HG03565 (cell line): Measurements from ENCODE around the gene CEMIP.
"Not testable (repeated sequence)": the region's sequence is repeated elsewhere in the genome, so short reads cannot be mapped to it uniquely, and the experiment has no call there.

Experiments used
- ATAC-seq: cut with Tn5 transposase; IDR thresholded peaks from one replicate; pipeline ENCODE4 v1.9.1; 2021; ENCODE audit warnings: mild to moderate bottlenecking, moderate library complexity; ENCODE audit not compliant: unreplicated experiment

Gene CEMIP

DNA sequence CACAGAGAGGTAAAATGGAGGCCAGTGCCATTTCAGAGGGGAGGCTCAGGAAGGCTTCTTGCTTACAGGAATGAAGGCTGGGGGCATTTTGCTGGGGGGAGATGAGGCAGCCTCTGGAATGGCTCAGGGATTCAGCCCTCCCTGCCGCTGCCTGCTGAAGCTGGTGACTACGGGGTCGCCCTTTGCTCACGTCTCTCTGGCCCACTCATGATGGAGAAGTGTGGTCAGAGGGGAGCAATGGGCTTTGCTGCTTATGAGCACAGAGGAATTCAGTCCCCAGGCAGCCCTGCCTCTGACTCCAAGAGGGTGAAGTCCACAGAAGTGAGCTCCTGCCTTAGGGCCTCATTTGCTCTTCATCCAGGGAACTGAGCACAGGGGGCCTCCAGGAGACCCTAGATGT lies 170.6 kb downstream of the CEMIP start:
- ATAC-seq = no peak

DNA sequence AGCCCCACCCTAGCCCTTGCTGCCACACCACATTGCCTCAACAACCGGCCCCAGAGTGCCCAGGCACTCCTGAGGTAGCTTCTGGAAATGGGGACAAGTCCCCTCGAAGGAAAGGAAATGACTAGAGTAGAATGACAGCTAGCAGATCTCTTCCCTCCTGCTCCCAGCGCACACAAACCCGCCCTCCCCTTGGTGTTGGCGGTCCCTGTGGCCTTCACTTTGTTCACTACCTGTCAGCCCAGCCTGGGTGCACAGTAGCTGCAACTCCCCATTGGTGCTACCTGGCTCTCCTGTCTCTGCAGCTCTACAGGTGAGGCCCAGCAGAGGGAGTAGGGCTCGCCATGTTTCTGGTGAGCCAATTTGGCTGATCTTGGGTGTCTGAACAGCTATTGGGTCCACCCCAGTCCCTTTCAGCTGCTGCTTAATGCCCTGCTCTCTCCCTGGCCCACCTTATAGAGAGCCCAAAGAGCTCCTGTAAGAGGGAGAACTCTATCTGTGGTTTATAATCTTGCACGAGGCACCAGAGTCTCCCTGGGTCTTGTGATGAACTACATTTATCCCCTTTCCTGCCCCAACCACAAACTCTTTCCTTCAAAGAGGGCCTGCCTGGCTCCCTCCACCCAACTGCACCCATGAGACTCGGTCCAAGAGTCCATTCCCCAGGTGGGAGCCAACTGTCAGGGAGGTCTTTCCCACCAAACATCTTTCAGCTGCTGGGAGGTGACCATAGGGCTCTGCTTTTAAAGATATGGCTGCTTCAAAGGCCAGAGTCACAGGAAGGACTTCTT lies 171.3 kb downstream of the CEMIP start:
- no peak for ATAC-seq

DNA sequence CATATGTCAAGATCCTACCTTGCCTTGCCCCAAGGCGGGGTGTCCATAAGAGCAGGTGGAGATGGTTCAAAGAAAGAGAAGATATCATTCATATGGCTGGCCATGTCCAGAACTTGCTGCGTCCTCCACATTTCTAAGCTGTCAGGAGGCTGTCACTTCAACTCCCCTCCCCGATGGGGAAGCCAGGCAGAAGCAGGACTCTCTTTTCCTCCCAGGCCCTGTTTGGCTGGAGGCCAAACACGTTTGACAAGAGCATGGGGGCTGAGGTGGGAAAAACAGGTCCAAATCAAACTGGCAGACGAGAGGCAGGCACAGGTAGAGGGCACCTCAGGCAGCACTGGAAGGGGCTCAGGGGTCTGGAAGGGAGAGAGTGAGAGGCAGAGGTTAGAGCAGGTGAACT lies 172.8 kb downstream of the CEMIP start:
- ATAC-seq = no peak

DNA sequence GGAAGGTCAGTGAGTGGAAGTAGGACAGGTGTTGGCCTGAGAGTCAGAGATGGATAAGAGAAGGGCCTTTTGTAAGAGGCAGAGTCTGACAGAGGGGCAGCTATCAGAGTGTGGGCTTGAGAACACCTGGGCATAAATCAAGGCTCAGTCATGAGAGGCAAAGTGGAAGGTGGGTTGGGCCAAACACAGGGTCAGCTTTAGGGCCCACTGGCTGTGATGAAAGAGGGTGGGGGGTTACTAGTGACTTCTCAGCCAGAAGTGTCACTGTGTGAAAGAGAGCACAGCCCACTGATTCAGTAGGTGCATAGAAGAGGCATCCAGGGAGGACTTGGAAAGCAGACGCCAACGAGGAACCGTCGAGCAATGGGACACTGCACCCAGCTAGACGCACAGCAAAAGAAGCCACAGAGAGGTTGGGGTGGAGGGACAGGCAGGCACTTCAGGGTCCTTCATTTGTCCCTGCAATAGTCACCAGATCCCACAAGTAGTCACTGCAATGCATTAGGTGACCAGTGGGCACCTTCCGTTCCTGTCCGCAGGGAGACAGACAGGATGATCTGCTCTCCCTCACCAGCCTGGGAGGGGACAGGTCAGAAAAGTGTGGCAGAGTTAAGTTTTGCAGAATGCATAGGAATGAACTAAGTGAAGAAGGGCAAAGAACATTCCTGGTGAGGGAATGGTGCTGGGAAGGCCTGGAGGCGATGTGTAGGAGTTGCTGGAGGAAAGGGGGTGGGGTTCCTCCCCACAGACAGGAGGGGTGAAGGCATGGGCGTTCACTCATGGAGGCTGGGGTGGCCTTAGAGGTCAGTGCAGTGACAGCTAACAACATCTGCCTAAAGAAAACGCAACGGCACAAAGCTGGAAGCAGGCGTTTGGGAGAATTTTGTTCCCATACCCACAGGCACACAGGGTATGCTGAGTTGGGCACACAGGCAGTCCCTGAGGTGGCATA lies 174.1 kb downstream of the CEMIP start:
- no peak for ATAC-seq

DNA sequence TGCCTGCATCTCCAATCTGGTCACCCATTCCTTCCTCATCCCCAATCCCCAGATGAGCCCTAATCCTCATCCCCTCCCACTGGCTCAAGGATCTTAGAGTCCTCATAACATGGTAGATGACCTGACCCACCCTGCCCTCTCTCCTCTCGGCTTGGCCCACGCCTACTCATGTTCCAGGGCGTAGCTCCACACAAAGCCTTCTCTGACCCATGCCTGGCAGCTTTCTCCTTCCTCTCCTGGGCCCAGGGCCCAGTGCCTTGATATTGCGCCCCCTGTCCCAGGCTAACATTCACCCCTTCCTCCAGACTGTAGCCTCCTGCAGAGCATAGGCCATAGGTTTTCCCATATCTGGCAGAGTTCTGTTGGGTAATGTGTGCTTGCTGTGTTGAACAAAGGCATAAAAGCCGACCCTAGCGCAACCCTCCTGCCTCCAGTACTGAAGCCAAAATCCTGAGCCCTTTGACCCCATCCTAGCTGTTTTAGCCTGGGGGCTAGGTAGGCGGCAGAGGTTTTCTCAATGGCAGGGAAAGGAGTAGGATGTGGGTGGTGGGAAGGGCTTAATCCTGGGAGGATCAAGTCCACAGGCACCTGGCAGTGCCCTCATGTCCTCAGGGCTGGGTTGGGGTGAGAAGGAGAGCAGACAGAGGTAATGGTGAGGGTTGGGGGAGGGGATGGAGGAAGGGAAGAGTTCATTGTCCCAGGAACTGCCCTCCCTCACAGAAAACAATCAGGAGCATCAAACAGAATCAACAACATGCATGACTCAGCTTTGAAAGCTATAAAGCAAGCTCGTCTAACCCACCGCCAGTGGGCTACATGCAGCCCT lies 175.0 kb downstream of the CEMIP start:
- ATAC-seq = no peak

DNA sequence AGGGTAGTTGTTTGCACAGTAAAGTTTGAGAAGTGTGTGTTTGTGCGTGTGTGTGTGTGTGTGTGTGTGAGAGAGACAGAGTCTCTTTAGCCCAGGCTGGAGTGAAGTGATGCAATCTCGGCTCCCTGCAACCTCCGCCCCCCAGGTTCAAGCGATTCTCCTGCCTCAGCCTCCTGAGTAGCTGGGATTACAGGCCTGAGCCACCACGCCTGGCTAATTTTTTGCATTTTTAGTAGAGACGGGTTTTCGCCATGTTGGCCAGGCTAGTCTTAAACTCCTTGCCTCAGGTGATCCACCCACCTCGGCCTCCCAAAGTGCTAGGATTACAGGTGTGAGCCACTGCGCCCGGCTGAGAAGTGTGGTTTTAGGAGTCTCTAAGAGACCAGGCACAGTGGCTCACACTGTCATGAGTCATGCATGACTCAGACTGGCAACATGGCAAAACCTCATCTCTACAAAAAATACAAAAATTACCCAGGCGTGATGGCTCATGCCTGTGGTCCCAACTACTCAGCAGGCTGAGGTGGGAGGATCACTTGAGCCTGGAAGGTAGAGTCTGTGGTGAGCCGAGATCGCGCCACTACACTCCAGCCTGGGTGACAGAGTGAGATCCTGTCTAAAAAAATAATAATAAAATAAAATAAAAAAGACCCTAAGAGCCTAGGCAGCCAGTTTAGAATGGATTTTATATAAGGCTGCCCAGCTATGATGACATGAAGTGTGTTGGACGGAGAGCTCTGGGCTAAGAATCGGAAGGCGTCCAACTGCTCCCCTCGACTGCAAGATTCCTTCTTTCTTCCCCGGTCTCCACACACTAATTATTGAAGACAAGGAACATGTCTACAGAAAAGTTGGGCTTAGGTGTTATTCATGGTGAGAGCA lies 176.6 kb downstream of the CEMIP start:
- ATAC-seq = not testable (repeated sequence)

DNA sequence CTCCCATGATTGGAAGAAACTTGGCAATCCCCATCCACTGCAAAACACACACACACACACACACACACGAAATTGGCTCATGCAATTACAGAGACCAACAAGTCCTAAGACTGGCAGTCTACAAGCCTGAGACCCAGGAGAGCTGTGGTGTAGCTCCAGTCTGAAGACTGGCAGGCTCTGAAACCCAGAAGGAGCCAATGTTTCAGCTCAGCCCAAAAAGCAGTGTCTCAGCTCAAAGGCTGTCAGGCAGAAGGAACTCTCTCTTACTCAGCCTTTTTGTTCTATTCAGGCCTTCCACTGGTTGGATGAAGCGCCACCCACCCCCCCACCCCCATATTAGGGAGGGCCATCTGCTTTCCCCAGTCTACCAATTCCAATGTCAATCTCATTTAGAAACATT lies 178.4 kb downstream of the CEMIP start:
- no peak for ATAC-seq

DNA sequence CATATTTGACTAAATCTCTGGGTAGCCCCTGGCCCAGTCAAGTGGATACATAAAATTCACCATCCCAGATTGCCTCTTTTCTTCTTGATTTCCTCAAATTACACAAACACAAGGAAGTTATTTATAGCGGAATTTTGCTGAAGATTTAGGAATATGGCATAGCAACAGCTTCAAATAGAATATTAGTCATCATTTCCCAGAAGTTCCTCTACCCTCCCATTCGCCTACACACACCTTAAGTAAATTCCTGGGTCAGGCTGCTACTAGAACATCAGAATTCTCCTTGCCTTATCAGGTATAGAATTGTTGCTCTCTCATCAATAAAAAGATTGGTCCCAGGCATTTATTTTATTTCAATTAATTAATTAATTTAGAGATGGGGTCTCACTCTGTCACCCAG lies 178.8 kb downstream of the CEMIP start:
- ATAC-seq = no peak

DNA sequence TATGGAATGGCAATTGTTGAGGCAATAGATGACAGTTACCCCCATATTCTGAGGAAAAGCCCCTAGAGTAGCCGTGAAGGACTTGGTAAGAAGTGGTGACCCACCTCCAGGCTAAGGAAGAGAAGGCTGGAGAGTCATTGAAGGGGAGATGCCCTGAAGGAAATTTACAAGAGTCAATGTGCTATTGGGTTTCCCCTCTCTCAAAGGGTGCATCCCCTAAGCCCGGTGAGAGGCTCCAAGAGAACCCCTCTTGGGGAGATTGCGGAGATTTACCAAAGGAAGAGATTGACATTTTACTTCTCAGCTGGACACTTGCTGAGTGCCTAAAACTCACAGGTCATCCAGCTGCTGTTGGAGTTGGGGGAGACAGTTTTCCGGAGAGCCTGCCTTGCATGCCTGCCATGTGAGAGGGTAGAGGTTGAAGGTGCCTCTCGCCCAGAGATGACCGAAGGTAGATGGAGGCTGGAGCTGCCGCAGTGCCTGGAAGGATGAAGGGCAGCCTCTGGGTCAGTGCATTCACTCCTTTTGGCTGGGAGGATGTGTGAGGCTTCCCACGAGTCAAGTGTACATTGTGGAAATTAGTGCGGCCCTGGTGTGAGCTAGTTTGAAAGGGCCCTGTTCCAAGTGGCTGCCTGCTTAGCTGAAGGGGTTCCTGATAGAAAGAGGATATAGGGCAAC lies 179.8 kb downstream of the CEMIP start:
- no peak for ATAC-seq

DNA sequence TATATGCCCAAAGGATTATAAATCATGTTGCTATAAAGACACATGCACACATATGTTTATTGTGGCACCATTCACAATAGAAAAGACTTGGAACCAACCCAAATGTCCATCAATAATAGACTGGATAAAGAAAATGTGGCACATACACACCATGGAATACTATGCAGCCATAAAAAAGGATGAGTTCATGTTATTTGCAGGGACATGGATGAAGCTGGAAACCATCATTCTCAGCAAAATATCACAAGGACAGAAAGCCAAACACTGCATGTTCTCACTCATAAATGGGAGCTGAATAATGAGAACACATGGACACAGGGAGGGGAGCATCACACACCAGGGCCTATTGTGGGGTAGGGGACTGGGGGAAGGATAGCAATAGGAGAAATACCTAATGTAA lies 186.3 kb downstream of the CEMIP start:
- not testable (repeated sequence) for ATAC-seq

DNA sequence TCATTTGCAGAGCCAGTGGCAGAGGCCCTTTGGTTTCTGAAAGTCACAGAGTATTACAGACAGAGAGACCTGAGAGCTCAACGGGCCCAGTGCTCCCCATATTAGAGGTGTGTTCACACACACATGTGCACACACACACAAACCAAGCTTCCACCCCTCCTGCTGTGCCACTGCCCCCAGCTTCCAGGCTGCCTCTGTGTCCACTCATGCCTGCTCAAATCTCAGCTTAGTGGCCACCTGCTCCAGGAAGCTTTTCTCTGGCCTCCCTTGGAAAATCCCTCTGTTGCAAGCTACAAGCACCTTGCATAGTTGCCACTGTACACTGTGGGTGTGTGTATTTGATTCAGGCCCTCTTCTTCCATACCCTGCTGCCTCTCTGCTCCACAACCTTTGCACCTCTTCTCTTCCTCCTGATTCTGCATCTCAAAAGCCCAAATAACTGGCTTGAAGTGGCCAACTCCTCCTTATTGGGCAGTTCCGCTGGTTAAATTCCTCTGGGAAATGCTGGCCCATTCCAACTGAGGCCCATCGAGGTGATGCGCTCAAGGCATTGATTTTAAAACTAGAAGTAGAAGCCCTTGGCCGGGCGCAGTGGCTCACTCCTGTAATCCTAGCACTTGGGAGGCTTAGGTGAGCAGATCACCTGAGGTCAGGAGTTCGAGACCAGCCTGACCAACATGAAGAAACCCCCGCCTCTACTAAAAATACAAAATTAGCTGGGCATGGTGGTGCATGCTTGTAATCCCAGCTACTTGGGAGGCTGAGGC lies 187.4 kb downstream of the CEMIP start:
- ATAC-seq = no peak

DNA sequence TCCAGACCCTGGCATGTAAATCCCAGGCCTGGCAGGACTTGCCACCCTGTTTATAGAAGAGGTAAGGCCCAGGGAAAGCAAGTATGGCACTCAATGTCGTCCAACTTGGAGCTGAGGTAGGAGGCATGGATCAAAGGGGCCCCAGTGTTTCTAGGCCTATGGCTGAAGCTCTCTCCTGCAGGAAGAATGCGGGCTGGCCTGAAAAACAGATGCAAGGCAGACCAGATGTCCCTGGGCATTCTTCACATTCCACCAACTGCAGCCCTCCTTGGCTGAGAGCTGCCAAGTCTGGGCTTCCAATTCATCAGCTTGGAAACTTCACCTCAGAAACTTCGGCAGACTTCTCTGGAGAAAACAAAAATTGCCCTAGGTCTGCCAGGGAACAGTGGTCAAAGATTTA lies 188.3 kb downstream of the CEMIP start:
- no peak for ATAC-seq

DNA sequence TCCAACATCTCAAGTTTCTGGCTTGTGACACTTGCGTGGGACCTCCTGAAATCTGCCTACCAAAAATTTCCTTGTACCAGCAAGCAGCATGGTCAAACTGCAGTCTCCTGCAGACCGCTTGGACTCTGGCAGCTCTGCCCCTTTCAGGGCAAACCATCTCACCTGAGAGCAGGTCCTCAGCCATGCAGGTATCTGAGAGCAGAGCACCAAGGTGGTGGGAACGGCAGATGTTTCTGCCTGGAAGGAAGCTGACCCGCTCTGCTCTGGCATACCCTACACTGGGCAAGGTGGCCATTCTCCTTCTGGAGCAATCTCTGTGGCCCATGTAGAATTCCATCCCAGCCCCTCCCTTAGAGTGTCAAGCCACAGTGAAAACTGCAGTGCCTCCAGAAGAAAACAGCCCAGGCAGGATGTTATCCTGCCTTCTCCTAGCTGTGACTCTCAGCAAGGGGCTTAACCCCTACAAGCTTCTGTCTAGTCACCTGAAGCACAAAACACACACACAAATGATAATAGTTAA lies 188.9 kb downstream of the CEMIP start:
- no peak for ATAC-seq

DNA sequence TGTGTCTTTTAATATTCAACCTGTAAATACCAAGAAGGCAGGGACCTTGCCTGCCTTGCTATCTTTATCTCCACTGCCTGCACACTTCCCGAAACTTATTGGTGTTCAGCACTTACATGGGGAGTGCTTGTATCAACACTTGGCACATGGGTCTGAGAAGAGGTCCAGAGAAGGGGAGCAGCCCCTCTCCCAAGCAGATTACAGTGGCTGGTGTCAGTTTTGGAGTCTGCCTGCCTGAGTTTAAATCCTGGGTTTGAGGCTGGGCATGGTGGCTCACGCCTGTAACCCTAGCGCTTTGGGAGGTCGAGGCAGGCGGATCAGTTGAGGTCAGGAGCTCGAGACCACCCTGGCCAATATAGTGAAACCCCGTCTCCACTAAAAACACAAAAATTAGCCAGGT lies 190.1 kb downstream of the CEMIP start:
- ATAC-seq = no peak

DNA sequence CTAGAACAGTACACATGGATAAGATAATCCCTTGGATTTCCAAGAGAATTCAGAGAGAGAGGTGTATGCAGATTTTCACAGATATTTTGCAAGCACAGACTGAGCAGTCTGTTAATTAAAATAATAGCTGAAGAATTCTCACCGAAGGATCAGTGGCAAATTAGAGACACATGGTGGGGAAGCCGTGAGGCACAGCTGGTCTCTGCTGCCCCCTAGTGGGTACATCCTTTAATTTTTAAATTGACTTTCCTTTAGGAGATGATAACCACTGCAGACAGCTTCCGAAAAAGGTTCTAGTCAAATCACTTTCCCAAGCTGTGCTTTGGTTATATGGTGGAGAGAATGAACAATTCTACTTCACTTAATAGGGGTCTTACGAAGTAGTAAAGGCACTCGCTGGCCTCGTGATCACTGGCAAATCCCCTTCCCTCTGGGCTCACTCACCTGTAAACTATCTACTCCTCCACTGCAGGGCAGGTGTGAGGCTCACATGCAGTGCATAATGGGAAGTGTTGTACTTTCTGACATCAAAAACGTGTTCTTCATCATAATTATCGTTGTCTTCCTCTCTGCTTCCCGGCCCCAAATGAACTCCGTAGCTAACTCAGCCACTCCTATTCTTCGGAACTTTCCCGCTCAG lies 191.0 kb downstream of the CEMIP start:
- ATAC-seq = no peak

DNA sequence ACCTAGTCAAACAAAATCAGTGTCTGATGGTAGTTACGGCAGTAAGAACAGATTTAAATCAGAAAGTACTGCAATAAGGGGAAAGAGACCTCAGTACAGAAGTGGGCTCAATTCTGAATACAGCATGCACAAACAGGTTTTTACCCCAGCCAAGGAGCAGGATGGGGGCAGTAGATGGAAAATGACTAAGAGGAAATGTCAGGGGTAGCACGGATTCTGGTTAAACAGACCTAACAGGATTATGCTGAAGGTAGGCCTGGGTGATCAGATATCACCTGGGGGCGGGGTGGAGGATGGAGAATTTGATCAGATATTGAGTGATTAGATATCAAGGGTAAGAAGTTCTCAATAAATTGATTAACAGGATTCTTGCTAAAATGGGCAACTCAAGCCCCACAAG lies 191.5 kb downstream of the CEMIP start:
- ATAC-seq = no peak

DNA sequence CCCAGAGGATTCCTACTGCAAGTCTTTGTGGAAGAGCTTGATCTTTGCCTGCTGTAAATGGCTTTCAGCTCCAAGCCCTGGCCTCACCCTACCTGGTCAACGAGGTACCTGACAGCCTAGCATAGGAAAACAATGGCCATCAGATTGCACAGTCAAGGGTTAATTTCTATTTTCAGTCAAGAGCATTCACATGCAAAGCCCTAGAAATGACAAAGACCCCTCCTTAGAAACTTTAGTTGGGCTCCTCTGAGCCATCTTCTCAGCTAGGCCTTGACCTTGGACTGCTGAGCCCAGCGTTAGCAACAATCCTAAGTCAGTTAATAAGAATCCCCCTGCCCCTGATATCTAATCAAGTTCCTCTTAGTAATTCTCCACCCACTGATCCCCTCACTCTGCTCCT lies 192.0 kb downstream of the CEMIP start:
- no peak for ATAC-seq

DNA sequence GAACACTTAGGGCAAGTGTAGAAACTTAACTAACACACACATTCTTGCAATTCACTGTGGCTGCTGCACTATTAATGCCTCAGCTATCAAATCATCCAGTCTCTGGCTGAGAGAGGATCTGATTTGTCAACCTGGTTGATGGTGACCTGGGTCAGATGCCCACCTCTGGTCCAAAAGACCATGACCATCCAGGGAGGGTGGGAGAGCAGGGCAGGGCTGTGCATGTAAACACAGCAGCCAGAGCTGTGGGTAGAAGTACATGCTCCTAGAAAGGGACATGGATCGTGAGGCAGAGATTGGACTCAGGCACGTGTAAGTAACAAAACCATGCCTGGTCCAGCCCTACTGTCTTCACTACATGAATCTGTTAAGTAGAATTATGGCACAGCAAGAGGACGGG lies 193.1 kb downstream of the CEMIP start:
- ATAC-seq = no peak
